WTC11 (cell line): ENCODE data around the gene BABAM2. TPM values are rescaled to one million over a fixed set of nuclear protein-coding genes. Genes with fewer than 3 reads are reported as not detected.

Experiments used
- ATAC-seq: fragments of 200-7000 bp; cut with Tn5 transposase; 2 replicates; pipeline ENCODE4 v1.10.0; 2021; ENCODE audit warnings: mild to moderate bottlenecking, moderate library complexity
- CTCF ChIA-PET: fragments of 300-600 bp; sonication (Branson Sonifier 250); formaldehyde crosslinking; loops from one replicate; lab custom pipeline; 2021; ENCODE audit warnings: antibody characterized with exemption; lab: Charles Lee
- POLR2A ChIA-PET: fragments of 350-600 bp; sonication (Branson Sonifier 250); formaldehyde crosslinking; loops from one replicate; lab custom pipeline; 2021; ENCODE audit warnings: antibody characterized with exemption; lab: Charles Lee
- DNase-seq: peaks from one replicate; pipeline ENCODE4 v3.0.0; 2021; ENCODE audit warnings: low spot score
- H3K27ac Mint-ChIP-seq: 2 replicates; pipeline ENCODE4 v1.8.0; 2021; ENCODE audit warnings: mixed read lengths
- H3K27me3 Mint-ChIP-seq: 2 replicates; pipeline ENCODE4 v1.8.0; 2021; ENCODE audit warnings: low read depth, mild to moderate bottlenecking, moderate library complexity, mixed read lengths
- H3K36me3 Mint-ChIP-seq: 2 replicates; pipeline ENCODE4 v1.8.0; 2021; ENCODE audit warnings: mixed read lengths
- H3K4me1 Mint-ChIP-seq: 2 replicates; pipeline ENCODE4 v1.8.0; 2022; ENCODE audit warnings: mixed read lengths
- H3K4me3 Mint-ChIP-seq: 2 replicates; pipeline ENCODE4 v1.8.0; 2021; ENCODE audit warnings: mild to moderate bottlenecking, moderate library complexity, mixed read lengths
- H3K9me3 Mint-ChIP-seq: 2 replicates; pipeline ENCODE4 v1.8.0; 2021; ENCODE audit warnings: mixed read lengths
- ATF1 ChIP-seq: sonication (generic); formaldehyde crosslinking; IDR thresholded peaks from 2 replicates; pipeline ENCODE4 v1.8.1; 2023; ENCODE audit warnings: mild to moderate bottlenecking, moderate library complexity, missing genetic modification reagents
- CREB1 ChIP-seq: sonication (generic); formaldehyde crosslinking; IDR thresholded peaks from 2 replicates; pipeline ENCODE4 v1.8.0; 2023; ENCODE audit warnings: mild to moderate bottlenecking, missing genetic modification reagents
- E2F1 ChIP-seq: sonication (generic); formaldehyde crosslinking; IDR thresholded peaks from 2 replicates; pipeline ENCODE4 v1.8.0; 2022; ENCODE audit warnings: mild to moderate bottlenecking, missing genetic modification reagents
- EMX1 ChIP-seq: fragments of 250-450 bp; sonication (Bioruptor Pico); IDR thresholded peaks from 2 replicates; pipeline ENCODE4 v1.8.0; 2021; ENCODE audit warnings: mild to moderate bottlenecking
- GABPB1 ChIP-seq: sonication (generic); formaldehyde crosslinking; IDR thresholded peaks from 2 replicates; pipeline ENCODE4 v1.8.1; 2023; ENCODE audit warnings: mild to moderate bottlenecking, missing genetic modification reagents
- GRHL2 ChIP-seq: fragments of 250-450 bp; sonication (Bioruptor Pico); IDR thresholded peaks from 2 replicates; pipeline ENCODE4 v1.8.0; 2022; ENCODE audit warnings: mild to moderate bottlenecking, moderate library complexity; ENCODE audit not compliant: insufficient replicate concordance, severe bottlenecking
- IRF2 ChIP-seq: sonication (generic); formaldehyde crosslinking; IDR thresholded peaks from 2 replicates; pipeline ENCODE4 v1.8.0; 2022; ENCODE audit warnings: low read depth, missing genetic modification reagents, borderline replicate concordance
- JAZF1 ChIP-seq: fragments of 250-450 bp; sonication (Bioruptor Pico); IDR thresholded peaks from 2 replicates; pipeline ENCODE4 v1.9.0; 2021; ENCODE audit warnings: moderate library complexity, mild to moderate bottlenecking, inconsistent platforms
- NFE2L1 ChIP-seq: sonication (generic); formaldehyde crosslinking; IDR thresholded peaks from 2 replicates; pipeline ENCODE4 v1.8.1; 2023; ENCODE audit warnings: missing genetic modification reagents
- NR2C2 ChIP-seq: sonication (generic); formaldehyde crosslinking; IDR thresholded peaks from 2 replicates; pipeline ENCODE4 v1.8.0; 2022; ENCODE audit warnings: mild to moderate bottlenecking, missing genetic modification reagents
- RELA ChIP-seq: sonication (generic); formaldehyde crosslinking; IDR thresholded peaks from 2 replicates; pipeline ENCODE4 v1.8.1; 2022; ENCODE audit warnings: missing genetic modification reagents, mild to moderate bottlenecking, borderline replicate concordance
- TEAD4 ChIP-seq: sonication (generic); formaldehyde crosslinking; IDR thresholded peaks from 2 replicates; pipeline ENCODE4 v1.8.0; 2022; ENCODE audit warnings: mild to moderate bottlenecking, missing genetic modification reagents
- ZNF138 ChIP-seq: sonication (generic); formaldehyde crosslinking; conservative IDR thresholded peaks from 2 replicates; pipeline ENCODE4 v1.8.1; 2022; ENCODE audit warnings: mild to moderate bottlenecking, moderate library complexity, missing genetic modification reagents
- ZNF281 ChIP-seq: sonication (generic); formaldehyde crosslinking; IDR thresholded peaks from 2 replicates; pipeline ENCODE4 v1.8.0; 2023; ENCODE audit warnings: mild to moderate bottlenecking, missing genetic modification reagents
- ZNF396 ChIP-seq: fragments of 250-450 bp; sonication (Bioruptor Pico); IDR thresholded peaks from 2 replicates; pipeline ENCODE4 v1.8.0; 2021; ENCODE audit warnings: mild to moderate bottlenecking, moderate library complexity, borderline replicate concordance
- ZNF416 ChIP-seq: fragments of 250-450 bp; sonication (Bioruptor Pico); IDR thresholded peaks from 2 replicates; pipeline ENCODE4 v1.9.0; 2021; ENCODE audit warnings: mild to moderate bottlenecking, inconsistent platforms
- ZNF532 ChIP-seq: fragments of 250-450 bp; sonication (Bioruptor Pico); IDR thresholded peaks from 2 replicates; pipeline ENCODE4 v1.9.0; 2021; ENCODE audit warnings: mild to moderate bottlenecking, borderline replicate concordance
- total RNA-seq: library from RNA; stranded (reverse); gene quantifications from 3 replicates; pipeline ENCODE4 v1.2.3, GENCODE V29; 2021

The BABAM2 gene
- total RNA-seq, 1 experiment from 2014 or later, result 16.5 TPM

GRCh38 chr2:27884601-27885000 is 5.9 kb upstream of the BABAM2 start:
- CTCF ChIA-PET, result no interaction called here
- H3K9me3 Mint-ChIP-seq, result peaks cover 12% of the 10 kb centered on the region
- ATAC-seq, result no peak

GRCh38 chr2:27885234-27885633 is 5.3 kb upstream of the BABAM2 start:
- no peak overlapping the region for H3K27ac Mint-ChIP-seq
- no peak for ATAC-seq
- DNase-seq, result no peak
- TF ChIP-seq E2F1 (CRISPR knock-in tag) (no peak), ZNF396 (CRISPR knock-in tag) (no peak), ZNF416 (no peak), JAZF1 (CRISPR knock-in tag) (no peak), RELA (no peak), ZNF281 (CRISPR knock-in tag) (no peak), ATF1 (CRISPR knock-in tag) (no peak), NR2C2 (CRISPR knock-in tag) (no peak), CREB1 (no peak), GABPB1 (no peak)
- TF ChIP-seq, all 79 proteins: peak for 0
- POLR2A ChIA-PET, result no interaction called here
- H3K4me3 Mint-ChIP-seq, result no peak overlapping the region
- H3K27me3 Mint-ChIP-seq, result no peaks in the 10 kb centered on the region; the same call in 1 of the 2 replicates
- H3K36me3 Mint-ChIP-seq, result no peaks in the 10 kb centered on the region
- CTCF ChIA-PET, result no interaction called here
- H3K4me1 Mint-ChIP-seq, result peaks cover 4% of the 10 kb centered on the region
- H3K9me3 Mint-ChIP-seq, result peaks cover 12% of the 10 kb centered on the region

More at GRCh38 chr2:27884601-27885000, 5.9 kb upstream of the BABAM2 start:
- POLR2A ChIA-PET, result no interaction called here
- DNase-seq, result no peak
- TF ChIP-seq ZNF138 (CRISPR knock-in tag) (no peak), TEAD4 (CRISPR knock-in tag) (no peak), ZNF396 (CRISPR knock-in tag) (no peak), GABPB1 (no peak), RELA (no peak), EMX1 (CRISPR knock-in tag) (no peak), IRF2 (CRISPR knock-in tag) (no peak), GRHL2 (CRISPR knock-in tag) (no peak), NFE2L1 (CRISPR knock-in tag) (no peak), ZNF416 (no peak), ZNF532 (CRISPR knock-in tag) (no peak)
- TF ChIP-seq, all 79 proteins: peak for 0
- Mint-ChIP-seq H3K4me1 (peaks cover 2% of the 10 kb centered on the region), H3K4me3 (no peak overlapping the region), H3K36me3 (no peaks in the 10 kb centered on the region), H3K27ac (no peak overlapping the region), H3K27me3 (peaks cover 3% of the 10 kb centered on the region)
